ENCODE data around the gene HCRTR1.
"Not testable (repeated sequence)": the region's sequence is repeated elsewhere in the genome, so short reads cannot be mapped to it uniquely, and the experiment has no call there.

Gene HCRTR1

DNA sequence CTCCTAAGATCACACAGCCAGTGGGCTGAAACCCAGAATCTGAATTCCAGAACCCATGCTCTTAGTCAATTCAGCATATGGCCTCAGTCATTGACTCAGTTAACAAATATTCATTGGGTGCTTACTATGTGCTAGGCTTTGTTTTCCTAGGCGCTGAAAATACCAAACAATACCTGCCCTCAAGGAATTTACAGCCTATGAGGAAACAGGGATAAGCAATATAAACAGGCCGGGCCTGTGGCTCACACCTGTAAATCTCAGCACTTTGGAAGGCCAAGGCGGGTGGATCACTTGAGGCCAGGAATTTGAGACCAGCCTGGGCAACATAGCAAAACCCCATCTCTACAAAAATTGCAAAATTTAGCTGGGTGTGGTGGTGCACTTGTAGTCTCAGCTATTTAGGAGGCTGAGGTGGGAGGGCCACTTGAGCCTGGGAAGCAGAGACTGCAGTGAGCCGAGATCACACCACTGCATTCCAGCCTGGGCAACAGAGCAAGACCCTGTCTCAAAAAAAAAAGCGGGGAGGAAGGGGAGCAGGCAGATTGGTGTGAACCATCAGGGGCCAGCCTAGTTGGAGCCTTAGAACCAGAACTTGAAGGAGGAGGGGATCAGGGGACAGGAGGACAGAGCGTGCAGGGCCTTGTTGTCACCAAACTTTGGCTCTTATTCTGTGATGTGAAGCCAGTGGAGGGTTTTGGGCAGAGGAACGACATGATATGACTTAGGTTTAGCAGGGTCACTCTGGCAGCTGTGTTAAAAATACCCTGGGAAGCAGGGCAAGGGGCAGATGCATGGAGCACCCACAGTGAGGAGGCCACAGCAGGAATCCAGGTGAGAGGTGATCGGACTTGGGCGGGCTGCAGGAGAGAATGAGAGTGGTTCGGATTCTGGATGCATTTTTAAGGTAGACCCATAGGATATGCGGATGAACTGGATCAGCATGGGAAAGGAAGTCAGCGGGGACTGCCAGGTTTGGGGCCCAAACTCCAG is 35.4 kb upstream of the HCRTR1 start:
- no peak for DNase-seq (ENCODE audit: extremely low read depth in 1 of 2, low read depth in 1 of 2)

DNA sequence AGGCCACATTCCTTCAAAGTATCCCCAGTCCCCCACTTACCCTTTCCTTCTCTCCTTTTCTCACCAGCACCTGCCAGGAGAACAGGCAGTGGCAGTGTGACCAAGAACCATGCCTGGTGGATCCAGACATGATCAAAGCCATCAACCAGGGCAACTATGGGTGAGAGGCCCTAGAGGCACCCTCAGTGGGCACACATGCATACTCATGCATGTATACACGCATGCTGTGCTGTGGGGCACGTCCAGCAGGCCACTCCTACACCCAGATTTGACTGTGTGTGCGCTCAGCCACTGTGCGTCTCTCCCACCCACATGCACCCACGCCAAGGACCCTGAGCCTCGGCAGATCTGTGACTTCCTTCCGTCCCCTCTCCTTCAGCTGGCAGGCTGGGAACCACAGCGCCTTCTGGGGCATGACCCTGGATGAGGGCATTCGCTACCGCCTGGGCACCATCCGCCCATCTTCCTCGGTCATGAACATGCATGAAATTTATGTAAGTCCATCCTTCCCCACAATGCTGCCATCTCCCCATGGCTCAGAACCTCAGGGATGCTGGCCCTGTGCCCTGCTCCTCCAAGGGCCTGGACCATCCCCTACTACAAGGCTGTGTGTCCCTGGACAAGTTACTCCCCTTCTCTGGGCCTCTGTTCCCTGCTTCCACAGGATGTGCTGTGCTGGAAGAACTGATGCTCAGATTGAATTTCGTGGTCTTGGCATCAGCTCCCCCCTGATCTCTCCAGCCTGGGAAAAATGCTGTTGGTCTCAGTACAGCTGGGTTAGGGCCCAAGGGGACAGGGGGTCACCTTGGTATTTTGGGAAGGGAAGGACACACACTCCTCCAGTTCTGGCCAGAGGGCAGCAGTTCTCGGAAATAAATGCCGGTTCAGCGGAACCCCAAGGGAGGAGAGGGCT is 34.2 kb upstream of the HCRTR1 start:
- DNase-seq (ENCODE audit: extremely low read depth in 1 of 2, low read depth in 1 of 2), result no peak

DNA sequence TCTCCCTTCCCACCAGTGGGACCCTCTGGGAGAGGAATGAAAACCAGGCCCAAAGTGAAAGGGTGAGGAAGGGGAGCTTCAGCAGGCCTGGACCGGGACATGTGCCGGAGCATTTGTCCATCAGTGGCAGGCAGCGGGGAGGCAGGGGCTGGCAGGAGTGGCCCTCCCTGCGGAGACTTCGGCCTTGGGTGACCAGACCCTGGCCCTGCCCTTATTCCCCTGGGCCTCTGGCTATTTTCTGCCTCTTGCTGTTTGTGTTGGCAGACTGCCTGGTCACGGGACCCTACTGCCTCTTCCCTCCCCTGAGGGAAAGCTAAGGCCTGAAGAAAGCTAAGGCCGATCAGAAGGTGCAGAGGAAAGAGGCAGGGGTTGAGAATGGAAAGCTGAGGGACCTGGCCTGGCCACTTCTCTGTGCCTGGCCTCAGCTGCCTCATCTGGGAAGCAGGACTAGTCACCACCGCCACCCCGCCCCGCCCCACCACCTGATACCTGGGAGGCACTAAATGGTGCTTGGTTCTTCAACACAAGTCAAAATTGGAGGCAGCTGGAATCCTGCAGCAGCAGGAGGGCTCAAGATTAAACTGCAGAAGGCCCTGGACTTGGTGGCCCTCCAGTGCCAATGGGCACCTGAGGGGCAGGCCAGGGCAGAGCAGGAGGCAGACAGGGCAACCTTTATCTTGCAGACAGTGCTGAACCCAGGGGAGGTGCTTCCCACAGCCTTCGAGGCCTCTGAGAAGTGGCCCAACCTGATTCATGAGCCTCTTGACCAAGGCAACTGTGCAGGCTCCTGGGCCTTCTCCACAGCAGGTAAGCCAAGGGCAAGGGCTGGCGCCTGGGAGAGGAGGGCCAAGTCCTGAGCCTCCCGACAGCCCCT is 33.3 kb upstream of the HCRTR1 start:
- no peak for DNase-seq (ENCODE audit: extremely low read depth in 1 of 2, low read depth in 1 of 2)

DNA sequence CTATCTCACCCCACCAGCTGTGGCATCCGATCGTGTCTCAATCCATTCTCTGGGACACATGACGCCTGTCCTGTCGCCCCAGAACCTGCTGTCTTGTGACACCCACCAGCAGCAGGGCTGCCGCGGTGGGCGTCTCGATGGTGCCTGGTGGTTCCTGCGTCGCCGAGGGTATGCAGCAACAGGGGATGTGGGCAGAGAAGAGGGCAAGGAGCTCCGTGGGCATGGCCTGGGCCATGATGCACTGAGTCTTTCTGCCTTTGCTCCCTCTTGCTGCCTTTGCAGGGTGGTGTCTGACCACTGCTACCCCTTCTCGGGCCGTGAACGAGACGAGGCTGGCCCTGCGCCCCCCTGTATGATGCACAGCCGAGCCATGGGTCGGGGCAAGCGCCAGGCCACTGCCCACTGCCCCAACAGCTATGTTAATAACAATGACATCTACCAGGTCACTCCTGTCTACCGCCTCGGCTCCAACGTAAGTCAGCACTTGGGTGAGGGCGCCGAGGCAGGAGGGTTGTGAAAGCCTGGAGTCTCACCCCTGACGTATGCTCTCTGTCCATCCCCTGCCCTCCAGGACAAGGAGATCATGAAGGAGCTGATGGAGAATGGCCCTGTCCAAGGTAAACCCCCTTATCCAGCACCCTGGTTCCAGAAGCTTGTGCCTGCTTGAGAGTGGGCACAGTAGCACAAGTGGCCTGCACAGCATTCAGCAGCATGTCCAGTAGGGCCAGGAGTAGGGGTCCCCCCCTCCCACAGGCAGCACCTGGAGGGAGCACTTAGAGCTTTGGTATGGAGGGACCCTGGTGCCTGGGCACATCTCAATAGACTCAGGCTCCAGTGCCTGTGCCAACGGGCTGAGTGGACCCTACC is 32.4 kb upstream of the HCRTR1 start:
- no peak for DNase-seq (ENCODE audit: extremely low read depth in 1 of 2, low read depth in 1 of 2)

DNA sequence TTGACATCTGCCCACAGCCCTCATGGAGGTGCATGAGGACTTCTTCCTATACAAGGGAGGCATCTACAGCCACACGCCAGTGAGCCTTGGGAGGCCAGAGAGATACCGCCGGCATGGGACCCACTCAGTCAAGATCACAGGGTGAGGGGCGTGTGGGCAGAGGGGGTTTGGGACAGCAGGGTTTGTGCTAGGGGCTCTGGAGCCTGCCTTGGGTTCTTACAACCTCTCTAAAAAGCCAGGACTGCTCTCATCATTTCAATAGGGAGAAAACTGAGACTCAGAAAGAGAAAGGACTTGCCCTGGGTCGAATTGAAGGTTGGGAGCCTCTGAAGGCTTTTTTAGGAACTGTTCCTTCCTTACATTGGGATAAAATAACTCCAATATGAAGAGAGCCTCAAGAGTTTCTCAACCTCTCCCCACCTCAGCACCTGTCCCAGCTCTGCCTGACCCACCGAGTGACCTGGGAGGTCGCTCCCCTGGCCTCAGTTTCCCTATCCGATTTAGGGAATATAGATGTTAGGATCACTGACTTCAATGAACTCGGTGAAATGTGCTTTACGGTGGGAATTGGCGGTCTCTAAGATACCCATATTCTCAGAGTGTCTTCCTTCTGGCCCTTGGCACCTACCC is 31.6 kb upstream of the HCRTR1 start:
- no peak for DNase-seq (ENCODE audit: extremely low read depth in 1 of 2, low read depth in 1 of 2)

DNA sequence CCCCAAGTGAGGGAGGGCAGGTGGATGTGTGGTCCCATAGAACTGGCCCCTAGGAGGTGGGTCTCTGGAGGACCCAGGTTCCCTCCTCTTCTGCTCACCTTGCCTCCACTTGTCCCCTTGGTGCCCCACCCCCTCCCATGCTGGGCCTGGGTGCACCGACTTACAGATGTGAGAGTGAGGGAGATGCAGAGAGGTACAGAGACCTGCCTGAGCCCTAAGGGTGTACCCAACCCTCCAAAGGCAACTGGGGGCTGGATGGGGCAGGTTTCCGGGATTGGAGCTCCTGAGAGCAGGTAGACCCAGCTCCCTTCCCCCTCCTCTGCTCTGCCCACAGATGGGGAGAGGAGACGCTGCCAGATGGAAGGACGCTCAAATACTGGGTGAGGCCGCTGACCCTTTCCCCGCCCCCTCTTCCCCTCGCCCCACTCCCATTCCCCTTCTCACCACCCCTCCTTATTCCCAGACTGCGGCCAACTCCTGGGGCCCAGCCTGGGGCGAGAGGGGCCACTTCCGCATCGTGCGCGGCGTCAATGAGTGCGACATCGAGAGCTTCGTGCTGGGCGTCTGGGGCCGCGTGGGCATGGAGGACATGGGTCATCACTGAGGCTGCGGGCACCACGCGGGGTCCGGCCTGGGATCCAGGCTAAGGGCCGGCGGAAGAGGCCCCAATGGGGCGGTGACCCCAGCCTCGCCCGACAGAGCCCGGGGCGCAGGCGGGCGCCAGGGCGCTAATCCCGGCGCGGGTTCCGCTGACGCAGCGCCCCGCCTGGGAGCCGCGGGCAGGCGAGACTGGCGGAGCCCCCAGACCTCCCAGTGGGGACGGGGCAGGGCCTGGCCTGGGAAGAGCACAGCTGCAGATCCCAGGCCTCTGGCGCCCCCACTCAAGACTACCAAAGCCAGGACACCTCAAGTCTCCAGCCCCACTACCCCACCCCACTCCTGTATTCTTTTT is 30.8 kb upstream of the HCRTR1 start:
- no peak for DNase-seq (ENCODE audit: extremely low read depth in 1 of 2, low read depth in 1 of 2)

DNA sequence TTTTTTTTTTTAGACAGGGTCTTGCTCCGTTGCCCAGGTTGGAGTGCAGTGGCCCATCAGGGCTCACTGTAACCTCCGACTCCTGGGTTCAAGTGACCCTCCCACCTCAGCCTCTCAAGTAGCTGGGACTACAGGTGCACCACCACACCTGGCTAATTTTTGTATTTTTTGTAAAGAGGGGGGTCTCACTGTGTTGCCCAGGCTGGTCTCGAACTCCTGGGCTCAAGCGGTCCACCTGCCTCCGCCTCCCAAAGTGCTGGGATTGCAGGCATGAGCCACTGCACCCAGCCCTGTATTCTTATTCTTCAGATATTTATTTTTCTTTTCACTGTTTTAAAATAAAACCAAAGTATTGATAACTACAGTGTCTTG is 30.2 kb upstream of the HCRTR1 start:
- DNase-seq (ENCODE audit: extremely low read depth in 1 of 2, low read depth in 1 of 2), result not testable (repeated sequence)

DNA sequence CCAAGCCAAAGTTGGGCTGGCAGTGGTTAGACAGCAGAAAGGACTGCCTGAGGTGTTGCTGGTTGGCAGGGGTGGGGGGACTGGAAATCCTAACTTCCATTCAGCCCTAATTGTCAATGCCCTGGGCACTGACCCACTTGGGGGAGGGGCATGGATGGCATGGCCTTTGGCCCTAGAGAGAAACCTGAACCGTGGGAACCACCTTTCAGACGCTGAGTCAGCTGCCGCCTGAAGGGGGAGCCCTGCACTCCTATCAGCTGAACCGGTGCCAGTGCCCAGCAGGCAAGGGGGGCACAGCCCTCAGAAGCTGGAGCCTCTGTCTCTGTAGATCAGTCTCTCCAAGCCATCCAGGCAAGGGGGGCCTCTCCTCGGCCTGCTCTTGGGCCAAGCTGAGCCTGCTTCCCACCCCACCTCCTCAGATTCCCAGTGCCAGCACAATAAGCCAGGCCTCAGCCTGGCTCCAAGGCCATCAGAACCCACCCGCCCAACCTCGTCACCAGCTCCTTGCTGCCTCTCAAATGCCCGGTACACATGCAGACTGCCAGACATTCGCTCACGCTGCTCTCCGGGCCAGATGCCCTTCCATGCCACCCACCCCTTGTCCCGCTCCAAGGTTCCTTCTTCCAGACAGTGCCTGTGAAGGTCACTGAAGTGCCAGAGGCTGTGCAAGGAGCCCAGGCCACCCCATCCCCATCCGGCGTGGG is 29.6 kb upstream of the HCRTR1 start:
- peak in 1 of 2 donors; percentile 8 for DNase-seq (ENCODE audit: extremely low read depth in 1 of 2, low read depth in 1 of 2)

DNA sequence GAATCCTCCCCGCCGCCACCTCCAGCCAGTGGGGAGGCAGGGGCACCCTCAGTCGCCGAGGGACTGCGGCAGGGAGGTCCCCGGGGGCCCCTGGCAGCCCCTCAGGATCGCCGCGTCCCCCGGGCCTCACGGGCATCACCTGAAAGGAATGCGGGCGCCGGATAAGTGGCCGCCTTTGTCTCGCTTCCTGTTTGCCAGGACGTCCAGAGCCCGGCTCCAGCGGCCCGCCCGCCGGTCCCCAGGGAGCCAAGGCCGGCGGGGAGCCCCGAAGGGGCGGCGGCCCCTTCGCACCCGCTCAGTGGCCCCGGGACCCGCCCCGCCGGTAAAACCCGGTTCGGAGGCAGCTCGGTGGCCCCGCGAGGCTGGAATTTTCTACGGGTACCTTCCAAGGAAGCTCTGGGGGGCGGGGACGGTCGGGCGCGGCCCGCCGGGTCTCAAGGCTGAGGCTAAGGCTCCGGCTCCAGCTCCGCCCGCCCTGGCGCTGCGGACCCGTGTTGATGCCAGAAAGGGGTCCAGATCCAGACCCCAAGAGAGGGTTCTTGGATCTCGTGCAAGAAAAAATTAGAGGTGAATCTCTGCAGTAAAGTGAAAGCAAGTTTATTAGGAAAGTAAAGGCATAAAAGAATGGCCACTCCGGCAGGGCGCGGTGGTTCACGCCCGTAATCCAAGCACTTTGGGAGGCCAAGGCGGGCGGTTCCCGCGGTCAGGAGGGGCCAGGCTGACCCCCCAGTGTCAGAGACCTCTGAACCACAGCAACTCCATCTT is 28.6 kb upstream of the HCRTR1 start:
- no peak for DNase-seq (ENCODE audit: extremely low read depth in 1 of 2, low read depth in 1 of 2)

DNA sequence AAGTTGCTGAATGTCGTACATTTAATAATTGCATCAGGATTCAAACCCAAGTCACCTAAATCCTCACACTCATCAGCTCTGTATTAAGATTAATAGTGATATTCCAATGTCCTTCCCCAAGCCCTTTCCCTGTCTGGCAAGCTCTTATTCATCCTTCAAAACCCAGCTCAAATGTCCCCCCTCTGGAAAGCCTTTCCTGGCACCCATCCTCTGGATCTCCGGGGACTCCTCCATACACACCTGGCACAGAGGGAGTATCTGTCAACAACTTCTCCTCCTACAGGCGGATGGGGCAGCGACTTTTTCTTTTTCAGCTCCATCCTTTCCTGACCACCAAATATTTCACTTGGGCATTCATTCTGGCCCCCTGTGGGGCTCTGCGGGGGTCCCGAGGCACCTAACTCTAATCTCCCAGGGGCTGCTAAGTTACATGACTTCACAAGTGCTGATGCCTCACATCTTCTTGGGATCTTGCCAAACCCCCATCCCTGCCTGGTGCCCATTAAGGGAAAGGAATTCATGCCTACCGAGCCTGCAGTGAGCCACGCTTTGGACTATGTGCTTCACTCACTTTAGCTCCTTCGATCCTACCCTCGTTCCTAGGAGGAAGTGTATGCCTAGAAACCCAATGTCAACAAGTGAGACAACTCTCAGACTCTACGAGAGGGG is 25.9 kb upstream of the HCRTR1 start:
- no peak for DNase-seq (ENCODE audit: extremely low read depth in 1 of 2, low read depth in 1 of 2)

DNA sequence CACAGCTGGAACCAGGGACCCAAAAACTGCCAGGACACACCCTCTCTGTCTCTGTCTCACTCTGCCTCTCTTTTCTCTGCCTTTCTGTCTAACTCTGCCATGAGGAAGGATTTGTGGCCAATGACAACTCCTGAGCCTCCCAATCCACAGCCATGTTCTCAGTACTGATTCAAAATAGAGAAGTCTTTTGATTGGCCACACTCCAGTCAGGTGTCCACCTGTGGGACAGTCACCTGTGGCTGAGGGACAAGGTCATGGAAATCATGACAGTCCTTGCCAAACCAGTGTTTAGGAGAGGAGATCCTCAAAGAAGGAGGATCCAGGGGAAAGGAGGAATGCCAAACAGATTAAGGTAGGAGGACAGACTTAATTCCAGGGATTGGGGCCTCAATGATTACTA is 25.4 kb upstream of the HCRTR1 start:
- DNase-seq (ENCODE audit: extremely low read depth in 1 of 2, low read depth in 1 of 2), result no peak

DNA sequence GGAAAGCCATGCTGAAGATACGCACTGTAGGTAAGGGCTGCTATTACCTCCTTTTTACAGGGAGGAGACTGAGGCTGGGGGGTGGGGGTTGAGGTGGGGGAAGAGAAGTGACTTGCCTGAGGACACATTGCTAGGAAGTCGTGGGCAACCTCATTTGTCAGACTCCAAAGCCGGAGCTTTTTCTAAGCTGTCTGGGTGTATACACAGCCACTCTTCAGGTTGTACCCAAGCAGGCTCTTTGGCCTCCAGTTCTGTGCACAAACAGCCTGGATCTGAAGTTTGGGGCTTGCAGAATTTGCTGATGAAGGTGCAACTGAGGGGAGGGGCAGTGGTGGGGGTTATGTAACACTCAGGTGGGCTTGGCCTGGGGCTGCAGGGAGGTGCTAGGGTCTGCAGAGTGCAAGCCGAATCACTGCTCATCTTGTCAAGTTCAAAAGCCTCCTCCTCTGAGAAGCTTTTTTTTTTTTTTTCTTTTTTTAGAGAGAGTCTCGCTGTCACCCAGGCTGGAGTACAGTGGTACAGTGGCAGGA is 24.3 kb upstream of the HCRTR1 start:
- DNase-seq (ENCODE audit: extremely low read depth in 1 of 2, low read depth in 1 of 2), result no peak

DNA sequence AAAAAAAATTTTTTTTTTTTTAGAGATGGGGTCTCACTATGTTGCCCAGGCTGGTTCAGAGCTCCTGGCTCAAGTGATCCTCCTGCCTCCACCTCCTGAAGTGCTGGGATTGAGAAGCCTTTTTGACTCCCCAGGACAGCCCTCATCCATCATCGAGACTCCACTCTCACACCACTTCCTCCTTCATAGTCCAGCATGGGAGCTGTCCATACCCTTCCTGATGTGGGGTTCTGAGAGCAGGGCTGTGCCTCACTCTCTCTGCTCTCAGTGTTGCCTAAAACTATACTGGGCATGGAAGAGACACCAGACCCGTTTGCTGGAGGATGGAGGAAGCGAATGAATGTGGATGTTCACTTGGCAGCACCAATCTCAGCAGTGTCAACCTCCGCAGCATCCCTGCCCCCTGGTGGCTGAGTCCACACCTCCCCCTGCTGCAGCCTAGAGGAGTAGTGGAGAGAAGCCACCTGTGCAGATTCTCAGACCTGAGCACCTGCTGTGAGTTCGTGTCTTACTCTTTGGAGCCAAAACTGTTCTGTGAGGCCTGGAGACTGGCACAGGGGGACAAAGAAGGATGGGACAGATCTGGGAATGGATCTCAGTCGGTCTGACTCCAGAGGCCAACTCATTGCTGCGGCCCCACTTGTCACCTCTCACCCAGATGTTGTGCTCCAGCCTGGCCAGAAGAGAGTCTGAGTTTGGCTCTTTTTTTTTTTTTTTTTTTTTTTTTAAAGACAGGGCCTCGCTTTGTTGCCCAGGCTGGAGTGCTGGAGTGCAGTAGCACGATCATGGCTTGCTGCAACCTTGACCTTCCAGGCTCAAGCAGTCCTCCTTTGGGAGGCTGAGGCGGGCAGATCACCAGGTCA is 23.5 kb upstream of the HCRTR1 start:
- peak; percentile 28 to 42 for DNase-seq (ENCODE audit: extremely low read depth in 1 of 2, low read depth in 1 of 2)

DNA sequence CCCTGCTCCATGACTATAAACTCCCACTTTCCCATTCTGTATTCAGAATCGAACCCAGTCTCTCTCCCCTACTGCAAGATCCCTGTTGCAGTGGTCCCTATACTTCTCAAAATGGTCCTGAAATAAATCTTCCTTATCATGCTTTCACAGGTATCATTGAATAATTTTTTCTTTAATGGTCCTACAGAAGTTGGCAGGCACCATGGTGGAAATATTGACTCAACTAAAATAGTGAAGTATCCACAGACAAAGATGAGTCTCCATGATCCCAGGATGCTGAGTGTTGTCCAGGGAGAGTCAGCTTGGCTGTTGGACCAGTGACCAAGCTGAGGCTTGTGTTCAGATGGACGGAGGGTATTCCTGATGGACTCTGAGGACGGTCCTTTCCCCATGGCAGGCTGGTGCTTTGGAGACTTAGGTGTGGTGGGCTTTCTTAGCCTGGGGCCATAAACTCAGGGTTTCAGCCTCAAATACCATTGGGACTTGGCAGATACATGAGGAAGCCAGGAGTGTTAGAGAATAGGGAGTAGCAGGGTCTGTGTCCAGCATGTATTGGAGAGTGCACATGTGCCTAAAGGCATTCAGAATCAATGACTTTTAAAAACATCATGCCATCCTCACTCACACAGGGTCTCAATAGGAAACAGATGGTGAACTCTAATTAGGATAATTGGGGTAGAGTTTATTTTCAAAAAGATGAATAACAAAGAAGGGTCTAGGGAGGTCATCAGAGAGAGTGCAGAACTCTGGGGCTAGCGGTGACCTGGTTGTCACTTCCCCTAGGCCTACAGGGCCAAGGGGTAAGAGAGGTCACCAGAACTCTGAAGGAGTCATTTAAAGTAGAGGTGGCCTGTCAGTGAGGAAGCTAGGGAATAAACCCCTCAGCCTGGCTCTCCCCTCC is 21.4 kb upstream of the HCRTR1 start:
- DNase-seq (ENCODE audit: extremely low read depth in 1 of 2, low read depth in 1 of 2), result no peak

Data from activated CD8-positive, alpha-beta memory T cell treated with anti-CD3 and anti-CD28 coated beads for 1 hour (primary cell).